Medulla oblongata (tissue), 1 donor: Measurements from ENCODE around the gene KLF9.
A peak's percentile ranks its signal among the peaks of the same experiment; 100 is the strongest.

Experiments
- DNase-seq: peaks from one replicate; pipeline ENCODE4 v3.0.0-alpha.2; 2015; ENCODE audit errors: extremely low spot score

The KLF9 gene

DNA sequence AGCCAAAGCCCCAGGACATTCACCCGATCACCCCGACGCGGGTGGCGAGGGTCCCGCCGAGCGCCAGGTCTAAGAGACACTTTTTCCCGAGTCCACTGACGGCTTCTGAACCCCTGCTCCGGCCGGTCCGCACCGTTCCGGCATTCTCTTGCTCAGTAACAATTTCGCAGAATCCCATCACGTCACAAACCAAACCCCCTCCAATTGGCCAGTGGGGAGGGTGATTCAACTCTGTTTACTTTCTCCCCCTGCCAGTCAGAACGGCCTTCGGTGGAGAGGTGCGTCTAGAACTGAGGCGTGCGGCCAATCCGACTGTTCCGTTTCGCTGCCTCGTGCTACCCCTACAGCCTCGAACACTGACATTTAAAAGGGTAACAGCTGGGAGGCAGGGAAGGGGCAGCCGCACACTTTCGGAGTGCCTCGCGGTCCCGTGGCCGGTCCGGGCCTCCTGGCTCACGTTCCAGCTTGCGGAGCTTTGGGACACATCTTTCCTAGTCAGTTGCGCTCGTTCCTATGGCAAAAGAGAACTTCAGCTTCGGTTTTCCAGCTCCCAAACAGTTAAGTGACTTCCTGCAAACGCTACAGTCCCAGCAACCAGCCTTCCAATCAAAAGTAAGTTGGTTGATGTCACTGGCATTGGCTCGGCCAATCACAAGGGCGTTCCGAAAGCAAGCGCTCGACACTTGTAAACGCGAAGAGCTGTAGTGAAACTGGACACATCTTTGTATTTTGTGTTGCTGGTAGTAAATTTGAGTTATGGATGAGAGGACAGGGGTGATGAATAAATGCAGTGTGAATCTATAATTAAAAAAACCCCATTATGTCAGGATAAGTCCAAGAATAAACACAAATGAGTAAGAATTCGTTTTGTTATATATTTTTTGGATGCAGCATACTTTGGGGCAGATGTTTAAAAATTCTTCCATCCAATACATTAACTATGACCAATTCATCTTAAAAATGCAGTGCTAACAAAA, at the start of gene KLF9:
Gene KLF9 (minus strand): TSS at position 859 of the 977 bp plus-strand sequence. CDS start 1,294 bp downstream, outside the sequence.
- peak; percentile 99 for DNase-seq

DNA sequence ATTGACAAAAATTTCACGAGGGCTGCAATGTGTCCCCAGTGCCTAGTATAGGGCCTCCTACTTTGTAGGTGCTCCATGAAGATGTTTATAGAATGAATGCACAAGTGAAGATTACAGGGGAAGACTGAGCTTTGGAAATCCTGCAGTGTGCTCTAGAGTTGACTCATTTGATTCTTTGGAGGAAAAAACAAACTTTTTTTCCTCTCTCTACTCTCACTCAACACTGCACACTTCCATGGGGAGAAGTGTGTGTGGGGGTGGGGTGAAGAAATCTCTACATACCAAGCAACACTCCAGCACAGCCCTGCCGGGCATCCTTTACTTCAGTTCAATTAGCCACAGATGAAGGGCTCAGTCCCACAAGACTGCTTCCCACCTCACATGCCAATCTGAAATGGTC, 49.4 kb upstream of the KLF9 start:
- no peak for DNase-seq

DNA sequence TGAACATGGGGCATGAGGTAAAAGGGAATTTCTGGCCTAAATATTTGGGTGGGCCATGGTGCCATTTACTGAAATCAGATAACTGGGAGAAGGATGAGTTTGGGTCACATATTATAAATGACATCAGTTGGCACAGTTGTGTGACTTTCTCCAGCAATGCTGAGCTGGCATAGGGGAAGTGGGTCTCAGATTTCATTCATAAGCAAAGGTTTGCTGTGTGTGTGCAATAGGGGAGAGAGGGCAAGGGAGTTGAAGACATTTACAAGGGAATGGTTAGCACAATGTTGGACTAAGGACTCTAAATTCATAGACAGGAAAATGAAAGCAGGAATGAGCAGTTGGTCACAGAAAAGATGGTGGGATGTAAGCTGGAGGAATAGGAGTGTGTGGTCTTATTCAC, 47.8 kb upstream of the KLF9 start:
- no peak for DNase-seq

DNA sequence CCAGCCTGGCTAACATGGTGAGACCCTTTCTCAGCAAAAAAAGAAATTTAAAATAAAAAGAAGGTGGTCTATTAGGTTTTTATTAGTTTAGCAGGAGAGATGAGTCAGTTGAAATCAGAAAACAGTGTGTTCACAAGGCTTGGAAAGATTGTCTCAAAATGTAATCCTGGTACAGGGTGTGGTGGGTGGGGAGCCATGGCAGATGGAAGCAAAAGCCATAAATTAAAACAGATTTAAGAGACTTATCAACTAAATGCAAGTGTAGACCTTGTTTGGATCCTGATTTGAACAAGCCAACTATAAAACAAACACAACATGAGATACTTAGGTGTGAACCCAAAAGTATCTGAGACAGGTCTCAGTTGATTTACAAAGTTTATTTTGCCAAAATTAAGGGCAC, 42.8 kb upstream of the KLF9 start:
- DNase-seq: no peak

DNA sequence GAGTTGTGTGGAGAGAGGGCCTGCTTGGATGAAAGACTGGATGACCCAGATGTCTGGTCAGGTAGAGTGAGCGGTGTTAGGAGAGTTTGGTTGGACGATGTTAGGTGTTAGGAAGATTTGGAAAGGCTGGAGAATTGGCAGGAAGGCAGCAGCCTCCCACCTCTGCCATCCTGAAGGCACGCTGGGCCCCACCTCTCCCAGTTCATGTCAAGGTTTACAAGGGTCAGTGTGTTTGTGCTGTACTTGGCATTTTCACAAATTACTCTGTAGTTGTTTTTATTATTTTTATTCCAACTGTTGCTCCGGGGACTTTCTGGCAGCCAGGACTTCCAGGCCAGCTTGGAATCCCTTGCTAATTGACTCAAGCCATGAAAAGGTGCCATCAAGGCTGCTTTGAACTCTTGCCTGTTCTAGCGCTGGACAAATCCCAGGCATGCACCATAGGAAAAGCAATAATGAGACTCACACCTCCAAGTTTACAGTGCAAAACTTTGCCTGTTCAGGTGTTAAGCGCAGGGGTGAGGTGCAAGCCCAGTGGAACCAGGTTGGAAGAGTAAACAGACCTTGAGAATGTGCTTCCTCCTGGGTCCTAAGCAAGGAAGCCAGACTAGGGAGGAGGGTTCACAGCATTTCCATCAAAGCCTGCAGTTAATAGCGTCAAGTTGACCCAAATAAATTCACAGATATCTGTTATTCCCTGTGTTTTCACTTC, 41.7 kb upstream of the KLF9 start:
- DNase-seq: no peak

DNA sequence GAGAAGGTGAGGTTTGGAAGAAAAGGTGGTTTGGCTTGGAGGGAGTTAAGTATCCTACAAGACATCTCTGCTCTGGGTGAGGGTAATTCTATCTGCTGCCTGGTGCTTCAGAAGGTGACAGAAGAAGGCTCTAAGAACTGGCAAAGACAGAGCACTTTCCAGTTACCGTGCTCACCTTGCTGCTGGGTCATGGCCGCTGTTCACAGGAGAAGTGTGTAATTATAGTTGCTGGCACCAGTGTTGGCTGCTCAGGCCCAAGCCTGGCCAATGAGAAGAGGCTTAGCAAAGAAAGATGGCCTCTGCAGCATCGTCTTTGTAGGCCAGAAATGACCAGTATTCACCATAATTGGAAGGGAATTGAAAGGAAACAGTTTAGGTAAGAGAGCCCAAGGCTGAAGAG, 37.9 kb upstream of the KLF9 start:
- no peak for DNase-seq

DNA sequence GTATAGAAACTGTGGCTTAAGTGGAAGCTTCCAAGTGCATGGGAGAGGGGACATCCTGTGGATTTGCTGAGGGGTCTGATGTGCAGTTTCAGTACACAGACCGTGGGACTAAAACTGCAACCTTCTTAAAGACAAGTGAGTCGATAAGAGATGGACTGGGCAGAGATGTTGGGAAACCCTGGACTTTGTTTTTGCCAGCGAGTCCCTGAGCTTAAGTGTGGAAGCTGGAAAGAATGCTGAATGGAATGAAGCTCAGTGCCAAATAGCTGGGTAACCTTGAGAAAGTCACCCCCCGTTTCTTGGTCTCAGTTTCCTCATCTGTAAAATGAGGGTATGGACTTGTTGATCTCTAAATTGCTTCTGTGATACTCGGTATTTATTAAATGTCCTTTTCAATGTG, 37.3 kb upstream of the KLF9 start:
- no peak for DNase-seq

DNA sequence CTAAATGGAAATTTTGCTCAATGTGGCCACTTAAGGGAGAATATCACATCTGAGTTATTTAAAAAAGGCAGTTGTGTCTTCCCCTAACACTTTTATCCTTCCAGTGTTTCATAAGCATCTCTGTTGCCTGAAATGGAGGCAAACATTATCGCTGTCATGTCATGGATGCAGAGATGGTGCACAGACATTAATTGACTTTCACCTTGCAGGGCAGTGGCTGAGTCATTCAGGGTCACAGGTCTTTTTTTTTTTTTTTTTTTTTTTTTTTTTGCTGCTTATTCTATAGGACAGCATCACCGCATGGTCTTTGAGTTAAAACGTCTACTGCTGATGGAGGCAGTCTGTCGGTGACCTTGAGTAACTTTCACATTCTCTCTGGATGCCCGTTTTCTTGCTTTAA, 36.3 kb upstream of the KLF9 start:
- DNase-seq: no peak

DNA sequence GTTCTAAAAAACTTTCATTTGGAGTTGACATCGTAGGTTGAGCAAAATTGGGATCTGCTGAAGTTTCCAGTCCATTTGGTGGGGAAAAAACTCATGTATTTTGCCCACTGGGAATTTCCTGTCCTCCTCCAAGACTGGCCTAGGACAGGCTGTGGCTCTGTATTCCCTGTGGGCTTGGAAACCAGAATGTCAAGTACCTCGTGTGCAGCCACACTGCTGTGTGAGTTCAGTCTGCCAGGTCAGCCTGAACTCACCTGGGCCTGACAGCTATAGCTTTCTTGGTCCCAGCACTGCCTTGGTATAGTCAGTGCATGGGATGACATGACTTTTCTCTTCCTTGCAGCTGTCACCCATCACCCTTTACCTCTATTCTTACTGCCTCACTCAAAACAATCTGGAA, 35.0 kb upstream of the KLF9 start:
- no peak for DNase-seq

DNA sequence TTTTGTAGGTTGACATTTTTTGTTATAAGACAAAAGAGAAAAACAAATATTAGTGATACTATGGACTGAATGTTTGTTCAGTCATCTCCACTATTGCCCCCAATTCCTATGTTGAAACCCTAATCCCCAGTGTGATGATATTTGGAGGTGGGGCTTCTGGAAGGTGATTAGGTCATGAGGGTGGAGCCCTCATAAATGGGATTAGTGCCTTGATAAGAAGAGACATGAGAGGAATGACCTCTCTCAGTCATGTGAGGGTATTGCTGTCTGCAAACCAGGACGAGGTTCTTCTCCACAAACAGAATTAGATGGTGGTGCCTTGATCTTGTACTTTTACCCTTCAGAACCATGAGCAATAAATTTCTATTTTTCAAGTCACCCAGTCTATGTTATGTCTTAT, 34.5 kb upstream of the KLF9 start:
- DNase-seq: no peak

DNA sequence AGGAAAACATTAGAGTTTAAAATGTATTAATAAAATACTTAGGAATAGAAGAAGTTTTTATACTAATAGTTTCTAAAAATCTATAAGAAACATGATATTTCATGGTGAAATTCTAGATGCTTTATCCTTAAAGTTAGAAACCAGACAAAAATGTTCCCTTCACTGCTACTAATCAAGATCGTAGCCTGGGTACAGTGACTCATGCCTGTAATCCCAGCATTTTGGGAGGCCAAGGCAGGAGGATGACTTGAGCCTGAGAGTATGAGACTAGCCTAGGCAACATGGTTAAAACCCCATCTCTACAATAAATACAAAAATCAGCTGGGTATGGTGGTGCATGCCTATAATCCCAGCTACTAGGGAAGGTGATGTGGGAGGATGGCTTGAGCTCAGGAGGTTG, 30.4 kb upstream of the KLF9 start:
- no peak for DNase-seq

DNA sequence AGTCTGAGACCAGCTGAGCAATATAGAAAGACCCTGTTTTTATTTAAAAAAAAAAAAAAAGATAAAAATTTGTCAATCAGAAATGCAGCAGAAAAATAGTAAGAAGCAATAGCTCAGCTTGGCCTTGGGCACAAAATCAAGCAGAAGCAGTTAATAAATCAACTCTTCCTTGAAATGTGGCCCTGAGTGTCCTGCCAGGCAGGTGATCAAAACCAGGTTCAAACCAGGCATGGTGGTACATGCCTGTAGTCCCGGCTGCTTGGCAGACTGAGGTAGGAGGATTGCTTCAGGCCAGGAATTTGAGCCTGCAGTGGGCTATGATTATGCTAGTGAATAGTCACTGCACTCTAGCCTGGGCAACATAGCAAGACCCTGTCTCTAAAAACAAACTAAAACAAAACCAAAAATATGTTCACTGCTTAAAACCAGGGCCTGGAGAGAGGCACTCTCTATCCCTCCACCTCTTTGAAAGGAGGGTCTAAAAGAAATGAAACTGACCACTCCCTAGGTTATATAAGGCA, 27.9 kb upstream of the KLF9 start:
- no peak for DNase-seq

DNA sequence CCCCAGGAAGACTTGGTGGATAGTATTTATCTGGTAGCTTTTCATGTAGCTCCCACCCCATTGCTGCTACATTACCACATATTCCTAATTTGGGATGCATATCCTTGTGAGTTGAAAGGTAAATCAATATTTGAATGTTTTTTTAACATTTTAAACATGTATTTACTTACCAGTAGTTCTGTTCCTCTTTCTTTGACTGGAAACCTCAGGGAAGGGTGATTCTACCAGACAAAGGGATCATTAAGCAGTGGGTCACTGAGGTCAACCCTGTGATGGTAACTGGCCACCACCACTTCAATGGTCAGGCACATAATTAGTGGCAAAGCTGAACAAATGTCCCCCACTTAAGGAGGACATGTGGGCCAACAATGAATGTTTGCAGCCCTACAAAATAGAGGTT, 27.2 kb upstream of the KLF9 start:
- no peak for DNase-seq

DNA sequence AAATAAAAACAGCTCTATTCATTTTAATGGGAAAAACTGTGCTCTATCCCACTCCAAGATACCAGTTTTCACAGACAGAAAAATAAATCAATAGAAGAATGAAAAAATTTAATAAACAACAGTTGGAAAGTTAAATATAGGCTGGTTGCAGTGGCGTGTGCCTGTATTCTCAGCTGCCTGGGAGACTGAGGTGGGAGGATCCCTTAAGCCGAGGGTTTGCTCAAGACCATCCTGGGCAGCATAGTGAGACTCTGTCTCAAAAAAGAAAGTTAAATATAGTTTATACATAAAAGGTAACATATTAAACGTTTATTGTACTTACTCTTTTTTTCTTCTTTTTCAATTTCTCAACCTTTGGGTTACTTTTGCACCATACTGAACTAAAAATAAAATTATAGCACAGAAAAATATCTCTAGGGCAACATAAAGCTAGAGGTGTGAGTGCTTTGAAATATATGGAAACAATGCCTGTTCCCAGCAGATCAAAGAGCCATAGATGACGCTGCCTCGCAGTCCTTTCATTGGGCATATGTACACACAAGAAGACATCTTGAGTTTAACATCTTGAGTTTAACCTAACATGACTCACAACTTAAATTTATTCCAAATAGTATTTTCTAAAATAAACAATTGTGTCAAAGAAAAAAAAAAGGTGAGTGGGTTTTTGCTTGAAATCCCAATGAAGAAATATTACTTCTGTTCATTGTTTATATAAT, 25.7 kb upstream of the KLF9 start:
- no peak for DNase-seq

DNA sequence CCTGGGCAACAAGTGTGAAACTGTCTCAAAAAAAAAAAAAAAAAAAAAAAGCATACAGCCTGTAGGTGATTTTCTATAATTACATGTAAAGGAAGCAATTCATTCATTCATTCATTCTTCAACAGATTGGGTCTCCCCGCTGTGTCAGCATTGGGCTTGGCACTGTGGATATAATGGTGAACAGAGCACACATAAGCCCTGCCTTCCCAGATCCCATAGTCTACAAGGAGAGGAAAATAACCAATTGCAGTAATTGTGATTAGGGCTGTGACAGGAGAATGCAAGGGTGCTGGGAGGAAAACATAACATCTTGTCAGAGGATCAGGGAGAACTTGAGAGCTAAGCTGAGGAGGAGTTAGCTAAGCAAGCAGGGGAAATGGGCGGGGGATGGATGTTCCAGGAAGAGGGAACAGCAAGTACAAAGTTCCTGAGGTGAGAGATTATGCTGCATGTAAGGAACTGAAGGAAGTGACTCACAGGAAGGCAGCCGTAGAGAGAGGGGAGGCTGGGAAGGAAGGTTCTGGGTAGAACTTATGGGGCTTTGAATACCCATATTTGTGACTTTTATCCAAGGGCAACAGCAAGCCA, 24.0 kb upstream of the KLF9 start:
- DNase-seq: no peak

DNA sequence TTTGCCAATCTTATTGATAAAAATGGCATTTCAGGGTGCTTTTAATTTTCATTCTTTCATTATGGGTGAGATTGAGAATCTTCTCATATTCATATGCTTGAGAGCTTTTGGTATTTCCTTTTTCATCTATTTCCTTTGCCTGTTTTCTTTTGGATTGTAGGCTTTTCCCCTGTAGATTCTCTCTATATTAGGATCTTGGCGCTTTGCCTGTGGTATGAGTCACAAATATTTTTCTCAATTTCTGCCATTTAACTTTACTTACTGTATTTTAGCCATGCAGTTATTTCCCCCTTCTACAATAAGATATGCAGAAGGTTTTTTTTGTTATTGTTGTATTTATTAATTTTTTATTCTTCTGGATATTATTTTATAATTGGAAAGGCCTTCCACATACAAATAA, 21.5 kb upstream of the KLF9 start:
- no peak for DNase-seq

DNA sequence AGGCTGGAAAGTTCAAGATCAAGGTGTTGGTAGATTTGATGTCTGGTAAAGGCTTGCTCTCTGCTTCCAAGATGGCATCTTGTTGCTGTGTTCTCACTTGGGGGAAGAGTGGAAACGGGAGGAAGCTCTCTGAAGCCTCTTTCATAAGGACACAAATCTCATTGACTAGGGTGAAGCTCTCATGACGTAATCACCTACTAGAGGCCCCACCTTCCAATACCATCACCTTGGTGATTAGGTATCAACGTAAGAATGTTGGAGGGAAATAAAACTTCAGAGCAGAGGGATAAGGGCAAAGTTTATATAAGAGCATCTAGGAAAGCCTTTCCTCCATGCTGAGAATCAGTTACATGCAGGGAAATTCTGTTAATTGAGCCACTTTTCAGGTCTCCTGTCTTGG, 15.4 kb upstream of the KLF9 start:
- no peak for DNase-seq

DNA sequence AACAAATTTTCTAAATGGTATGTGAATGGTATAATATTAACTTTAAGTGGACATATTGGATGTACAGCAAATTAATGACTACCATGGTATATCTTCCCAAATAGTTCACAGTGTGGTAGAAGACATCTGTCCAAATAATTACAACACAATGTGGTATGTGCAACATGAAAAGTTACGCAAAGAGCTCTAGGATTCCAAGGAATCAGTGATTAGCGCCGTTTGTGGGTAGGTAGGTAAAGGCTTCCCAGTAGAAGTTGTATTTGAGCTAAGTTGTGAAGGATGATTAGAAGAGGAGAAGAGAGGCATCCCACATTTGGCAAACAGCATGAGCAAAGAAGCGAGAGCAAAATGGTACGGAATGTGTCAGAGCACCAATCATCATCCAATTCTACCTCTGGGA, 14.3 kb upstream of the KLF9 start:
- no peak for DNase-seq

DNA sequence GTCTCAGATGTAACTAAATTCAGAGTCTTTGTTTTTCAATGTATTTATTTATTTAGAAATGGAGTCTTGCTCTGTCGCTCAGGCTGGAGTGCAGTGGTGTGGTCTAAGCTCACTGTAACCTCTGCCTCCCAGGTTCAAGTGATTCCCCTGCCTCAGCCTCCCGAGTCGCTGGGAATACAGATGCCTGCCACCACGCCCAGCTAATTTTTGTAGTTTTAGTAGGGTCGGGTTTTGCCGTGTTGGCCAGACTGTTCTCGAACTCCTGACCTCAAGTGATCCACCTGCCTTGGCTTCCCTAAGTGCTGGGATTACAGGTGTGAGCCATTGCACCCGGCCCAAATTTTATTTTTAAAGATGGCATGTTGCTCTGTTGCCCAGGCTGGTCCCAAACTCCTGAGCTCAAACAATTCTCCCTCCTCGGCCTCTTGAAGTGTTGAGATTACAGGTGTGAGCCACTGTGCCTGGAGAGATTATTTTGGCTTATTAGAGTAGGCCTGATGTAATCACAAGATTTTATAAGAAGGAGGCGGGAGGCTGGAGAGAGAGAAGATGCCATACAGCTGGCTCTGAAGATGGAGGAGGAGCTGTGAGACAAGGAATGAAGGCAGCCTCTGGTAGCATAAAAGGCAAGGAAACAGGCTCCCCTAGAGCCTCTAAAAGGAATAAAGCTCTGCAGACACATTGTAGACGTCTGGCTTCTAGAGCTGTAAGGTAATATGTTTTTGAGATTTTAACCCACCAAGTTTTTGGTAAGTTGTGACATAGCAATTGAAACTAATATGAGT, 12.9 kb upstream of the KLF9 start:
- DNase-seq: no peak

DNA sequence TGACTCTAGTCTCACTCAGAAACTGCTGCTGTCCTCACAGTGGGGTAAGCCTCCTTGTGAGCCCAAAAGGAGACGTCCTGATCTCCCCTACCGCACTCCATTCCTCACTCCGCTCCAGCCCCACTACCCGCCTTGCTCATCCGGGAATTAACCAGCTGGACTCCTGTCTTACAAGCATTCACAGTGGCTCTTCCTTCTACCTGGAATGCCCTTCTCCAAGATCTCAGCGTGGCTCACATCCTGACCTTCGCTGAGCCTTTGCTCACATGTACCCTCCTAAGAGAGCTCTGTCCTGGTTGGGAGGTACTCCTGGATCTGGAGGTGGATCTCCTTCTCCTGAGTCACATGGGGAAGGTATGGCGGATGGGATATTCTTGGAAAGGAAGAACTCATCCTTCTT, 10.7 kb upstream of the KLF9 start:
- DNase-seq: no peak
